SK-N-MC (cell line): ENCODE measurements around the gene NLRC5.
"Not testable (repeated sequence)": the region's sequence is repeated elsewhere in the genome, so short reads cannot be mapped to it uniquely, and the experiment has no call there.

Experiments used
- EZH2 ChIP-seq: fragments of 200-600 bp; sonication (generic); IDR thresholded peaks from one replicate; pipeline ENCODE4 v1.6.1; 2017; ENCODE audit warnings: antibody characterized with exemption
- POLR2AphosphoS5 ChIP-seq: IDR thresholded peaks from 2 replicates; pipeline ENCODE4 v1.6.1; 2012; ENCODE audit warnings: mild to moderate bottlenecking, low read depth, low read length, borderline replicate concordance

DNA sequence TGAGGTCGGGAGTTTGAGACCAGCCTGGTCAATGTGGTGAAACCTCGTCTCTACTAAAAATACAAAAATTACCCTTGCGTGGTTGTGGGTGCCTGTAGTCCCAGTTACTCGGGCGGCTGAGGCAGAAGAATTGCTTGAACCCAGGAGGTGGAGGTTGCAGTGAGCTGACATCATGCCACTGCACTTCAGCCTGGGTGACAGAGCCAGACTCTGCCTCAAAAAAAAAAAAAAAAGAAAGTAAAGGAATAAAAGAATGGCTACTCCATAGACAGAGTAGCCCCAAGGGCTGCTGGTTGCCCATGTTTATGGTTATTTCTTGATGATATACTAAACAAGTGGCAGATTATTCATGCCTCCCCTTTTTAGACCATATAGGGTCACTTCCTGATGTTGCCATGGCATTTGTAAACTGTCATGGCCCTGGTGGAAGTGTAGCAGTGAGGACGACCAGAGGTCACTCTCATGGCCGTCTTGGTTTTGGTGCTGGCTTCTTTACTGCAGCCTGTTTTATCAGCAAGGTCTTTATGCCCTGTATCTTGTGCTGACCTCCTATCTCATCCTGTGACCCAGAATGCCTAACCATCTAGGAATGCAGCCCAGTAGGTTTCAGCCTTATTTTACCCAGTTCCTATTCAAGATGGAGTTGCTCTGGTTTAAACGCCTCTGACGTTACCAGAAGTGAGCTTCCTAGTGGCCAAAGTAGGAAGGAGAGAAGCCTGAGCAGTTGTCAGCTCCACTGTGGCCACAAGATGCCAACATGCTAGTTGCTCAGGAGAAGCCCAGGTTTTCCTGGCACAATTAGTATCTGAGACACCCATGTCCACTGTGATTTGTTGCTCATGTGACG, 120.1 kb downstream of the NLRC5 start:
- TF ChIP-seq POLR2AphosphoS5, EZH2: not testable (repeated sequence)
